Measurements from ENCODE around the gene ITGB1.
"Not testable (repeated sequence)": the region's sequence is repeated elsewhere in the genome, so short reads cannot be mapped to it uniquely, and the experiment has no call there.

ITGB1 gene

DNA sequence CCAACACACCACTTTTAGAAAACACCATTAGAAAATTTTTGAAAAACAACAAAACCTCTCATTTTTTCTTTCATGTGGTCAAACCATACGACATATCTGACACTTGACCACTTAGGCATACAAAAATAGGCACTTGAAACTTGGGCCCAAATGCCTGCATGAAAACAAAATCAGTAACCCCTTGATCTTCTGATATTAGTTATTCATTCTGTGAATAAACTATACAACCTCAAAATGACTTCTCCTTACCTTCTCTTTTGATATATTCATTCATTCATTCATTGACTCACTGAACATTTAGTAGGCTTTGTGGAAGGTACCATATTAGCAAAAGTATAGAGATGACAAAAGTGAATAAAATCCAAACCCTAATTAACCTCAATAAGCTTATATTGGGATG is 26.4 kb downstream of the ITGB1 start:
- DNase-seq, result no peak

DNA sequence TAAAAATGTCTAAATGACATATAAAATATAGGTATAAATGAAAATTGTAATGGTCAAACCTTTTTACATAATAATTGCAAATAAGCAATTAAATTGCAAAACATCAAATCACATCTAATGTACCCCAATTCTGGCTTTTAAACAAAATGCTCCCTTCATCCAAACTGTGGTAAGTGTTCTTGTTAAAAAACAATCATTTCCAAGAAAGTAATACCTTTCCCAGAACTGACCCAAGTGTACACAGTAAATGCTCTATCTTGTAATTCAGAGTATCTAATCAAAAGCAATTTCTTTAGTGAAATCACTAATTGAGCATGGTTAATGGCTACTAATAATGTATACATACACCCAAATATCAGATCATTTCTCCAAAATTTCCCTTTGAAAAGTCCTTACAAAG is 28.0 kb downstream of the ITGB1 start:
- no peak for DNase-seq

DNA sequence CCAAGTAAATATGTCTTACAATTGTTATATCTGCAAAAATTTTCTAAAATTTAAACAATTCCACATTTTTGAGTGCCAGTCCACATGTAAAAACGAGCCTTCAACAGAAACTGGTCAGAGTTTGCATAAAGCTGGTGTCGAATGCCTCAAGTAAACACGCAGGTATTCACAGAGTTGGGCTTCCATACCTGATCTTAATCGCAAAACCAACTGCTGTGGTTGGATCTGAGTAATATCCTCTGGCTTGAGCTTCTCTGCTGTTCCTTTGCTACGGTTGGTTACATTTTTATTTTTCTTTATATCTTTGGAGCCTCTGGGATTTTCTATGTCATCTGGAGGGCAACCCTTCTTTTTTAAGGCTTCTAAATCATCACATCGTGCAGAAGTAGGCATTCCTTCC is 28.4 kb downstream of the ITGB1 start:
- DNase-seq, result no peak

DNA sequence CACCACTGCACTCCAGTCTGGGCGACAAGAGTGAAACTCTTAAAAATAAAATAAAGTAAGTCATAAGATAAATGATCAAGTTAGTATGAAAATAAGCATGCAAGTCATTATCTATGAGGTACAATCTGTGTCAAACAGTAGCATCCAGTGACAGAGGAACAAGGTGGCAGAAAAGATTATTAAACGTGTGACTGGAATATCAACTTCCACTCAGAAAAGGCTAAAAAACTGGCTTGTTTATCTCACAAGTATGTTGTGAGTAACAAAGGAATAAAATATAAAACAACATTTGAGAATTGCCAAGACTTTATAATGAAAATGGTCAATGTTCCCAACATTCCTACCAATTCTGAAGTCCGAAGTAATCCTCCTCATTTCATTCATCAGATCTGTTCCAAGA is 30.3 kb downstream of the ITGB1 start:
- no peak for DNase-seq

DNA sequence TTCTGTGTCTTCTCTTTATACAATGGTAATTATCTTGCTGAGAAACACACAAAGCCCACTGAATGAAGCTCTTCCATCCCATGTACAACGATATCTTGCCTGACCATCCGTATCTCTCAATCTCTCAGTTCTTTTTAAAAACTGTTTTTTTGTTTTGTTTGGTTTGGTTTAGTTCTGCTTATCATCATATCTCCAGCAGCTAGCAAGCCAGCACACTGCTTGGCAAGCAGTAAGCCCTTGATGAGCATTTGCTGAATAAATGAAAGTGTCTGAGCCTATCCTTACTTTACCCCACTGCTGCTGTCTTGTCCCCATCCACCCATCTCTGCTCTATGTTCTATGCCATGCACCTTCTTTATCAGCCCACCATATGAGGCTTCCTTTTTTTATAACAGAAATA is 34.2 kb downstream of the ITGB1 start:
- DNase-seq, result no peak

DNA sequence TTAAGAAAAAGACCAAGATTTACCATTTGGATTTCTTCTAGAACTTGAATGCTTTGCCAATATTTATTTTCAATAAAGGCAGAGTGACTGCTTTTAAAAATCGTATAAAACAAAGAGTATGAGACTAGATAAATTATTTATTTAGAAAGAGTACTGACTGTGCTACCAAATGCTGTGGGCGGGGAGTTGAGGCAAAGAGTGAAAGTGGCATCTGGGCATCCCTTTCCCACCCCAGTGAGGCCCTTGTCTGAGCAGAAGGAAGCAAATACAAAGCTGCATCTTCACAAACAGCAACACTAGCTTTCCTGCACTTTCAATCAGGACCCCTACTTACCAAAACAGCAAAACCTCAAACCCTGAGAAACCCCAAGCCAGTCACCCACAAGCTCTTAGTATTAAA is 34.9 kb downstream of the ITGB1 start:
- DNase-seq, result no peak

DNA sequence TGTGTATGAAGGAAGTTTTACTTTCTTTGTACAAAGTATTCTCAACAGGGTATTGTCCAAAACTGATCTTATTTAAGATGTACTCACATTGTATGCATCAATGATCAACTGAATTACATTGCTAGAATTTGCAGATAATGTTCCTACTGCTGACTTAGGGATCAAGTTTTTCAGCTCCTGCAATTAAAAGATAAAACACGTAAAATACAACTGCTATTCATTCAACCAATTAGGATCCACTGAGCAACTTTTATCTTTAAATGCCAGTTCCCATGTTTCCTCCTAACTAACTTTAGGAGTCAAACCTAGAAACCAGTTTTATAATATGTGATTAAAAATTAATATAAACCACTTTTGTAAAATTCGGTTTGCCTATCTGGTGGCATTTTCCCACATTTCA is 35.9 kb downstream of the ITGB1 start:
- DNase-seq, result no peak

DNA sequence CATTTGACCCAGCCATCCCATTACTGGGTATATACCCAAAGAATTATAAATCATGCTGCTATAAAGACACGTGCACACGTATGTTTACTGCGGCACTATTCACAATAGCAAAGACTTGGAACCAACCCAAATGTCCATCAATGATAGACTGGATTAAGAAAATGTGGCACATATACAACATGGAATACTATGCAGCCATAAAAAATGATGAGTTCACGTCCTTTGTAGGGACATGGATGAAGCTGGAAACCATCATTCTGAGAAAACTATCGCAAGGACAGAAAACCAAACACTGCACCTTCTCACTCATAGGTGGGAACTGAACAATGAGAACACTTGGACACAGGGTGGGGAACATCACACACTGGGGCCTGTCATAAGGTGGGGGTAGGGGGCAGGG is 40.2 kb downstream of the ITGB1 start:
- DNase-seq, result not testable (repeated sequence)

DNA sequence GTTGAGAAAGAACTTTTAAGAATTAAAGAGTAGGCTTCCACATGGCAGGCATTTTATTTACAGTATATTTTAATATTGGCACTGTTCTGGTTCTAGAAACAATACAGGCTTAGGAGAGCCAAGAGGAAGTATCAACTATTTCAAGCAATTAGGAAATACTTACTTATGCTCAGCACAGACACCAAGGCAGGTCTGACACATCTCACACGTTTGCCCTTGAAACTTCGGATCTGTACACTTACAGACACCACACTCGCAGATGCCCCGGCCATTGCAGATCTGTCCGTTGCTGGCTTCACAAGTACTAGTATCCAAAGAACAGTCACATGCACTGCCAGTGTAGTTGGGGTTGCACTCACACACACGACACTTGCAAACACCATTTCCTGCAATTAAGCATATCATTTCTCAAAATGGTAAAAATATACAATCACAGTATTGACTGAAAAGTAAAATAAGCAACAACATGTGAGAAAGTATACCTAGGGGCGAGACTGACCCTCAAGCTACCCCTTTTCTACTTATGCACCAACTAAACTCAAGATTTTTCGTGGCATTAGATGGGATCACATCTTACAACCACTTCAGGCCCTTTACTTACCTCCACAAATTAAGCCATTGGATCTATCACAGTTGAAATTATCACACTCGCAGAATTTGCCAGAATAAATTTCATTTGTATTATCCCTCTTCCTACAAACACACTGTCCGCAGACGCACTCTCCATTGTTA is 46.6 kb downstream of the ITGB1 start:
- DNase-seq, result no peak

DNA sequence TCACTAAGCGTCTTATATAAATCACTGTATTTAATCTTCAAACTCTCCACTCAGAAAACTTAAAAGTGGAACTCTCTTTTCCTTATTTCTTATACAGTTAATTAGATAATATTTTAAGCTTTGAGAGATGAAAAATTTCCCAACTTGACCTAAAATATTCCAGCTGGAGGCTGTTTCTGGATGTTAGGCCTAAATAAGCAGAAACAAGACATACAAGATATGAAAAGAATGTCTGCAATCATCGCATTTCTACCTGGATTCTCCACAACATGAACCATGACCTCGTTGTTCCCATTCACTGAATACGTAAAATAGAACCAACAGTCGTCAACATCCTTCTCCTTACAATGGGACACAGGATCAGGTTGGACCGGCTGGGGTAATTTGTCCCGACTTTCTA is 48.1 kb downstream of the ITGB1 start:
- DNase-seq, result not testable (repeated sequence)

DNA sequence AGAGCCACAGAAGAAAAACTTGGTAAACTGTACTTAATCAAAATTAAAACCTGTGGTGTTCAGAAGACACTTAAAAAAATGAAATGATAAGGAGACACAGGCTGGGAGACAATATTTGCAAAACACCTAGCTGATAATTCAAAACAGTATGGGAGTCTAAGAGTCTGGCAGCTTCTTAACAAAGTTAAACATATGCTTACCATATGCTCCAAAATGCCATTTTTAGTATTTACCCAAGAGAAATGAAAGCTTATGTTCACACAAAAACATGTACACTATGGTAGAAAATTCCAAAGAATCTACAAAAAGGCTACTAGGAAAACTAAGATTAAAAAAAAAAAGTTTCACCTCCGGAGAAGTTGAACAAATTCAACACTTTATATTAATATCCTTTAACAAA is 48.6 kb downstream of the ITGB1 start:
- no peak for DNase-seq

DNA sequence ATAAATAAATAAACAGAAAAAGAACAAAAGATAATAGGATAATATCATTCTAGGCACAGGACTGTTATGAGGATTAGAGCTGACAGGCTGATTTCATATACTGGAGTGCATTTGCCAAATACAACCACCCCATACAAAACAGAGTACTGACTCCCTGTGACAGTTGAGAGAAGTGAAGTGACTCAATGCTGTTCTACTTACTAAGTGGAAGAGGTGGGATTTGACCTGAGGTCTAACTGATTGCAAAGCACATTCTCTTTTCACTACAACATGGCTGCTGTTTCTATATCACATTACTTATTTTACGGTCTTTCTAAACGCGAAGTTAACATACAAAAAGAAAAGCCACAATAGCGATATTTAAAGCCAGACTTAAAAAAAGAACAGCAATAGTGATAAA is 51.4 kb downstream of the ITGB1 start:
- no peak for DNase-seq

DNA sequence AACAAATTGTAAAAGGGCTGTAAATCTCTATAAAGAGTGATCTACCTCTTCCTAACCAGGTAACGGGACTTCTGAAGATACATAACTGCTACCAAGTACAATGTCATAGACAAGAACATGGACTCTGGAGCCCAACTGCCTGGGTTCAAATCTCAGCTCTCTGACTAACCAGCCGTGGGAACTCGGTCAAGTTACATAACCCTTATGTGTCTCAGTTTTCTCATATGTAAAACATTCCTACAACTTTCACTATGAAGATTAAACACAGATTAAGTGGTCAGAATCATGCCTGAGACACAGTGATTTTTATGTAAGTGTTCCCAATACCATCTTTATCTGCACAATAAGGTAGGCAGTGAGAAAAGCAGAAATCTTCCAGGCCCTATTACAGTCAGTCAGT is 52.6 kb downstream of the ITGB1 start:
- no peak for DNase-seq

DNA sequence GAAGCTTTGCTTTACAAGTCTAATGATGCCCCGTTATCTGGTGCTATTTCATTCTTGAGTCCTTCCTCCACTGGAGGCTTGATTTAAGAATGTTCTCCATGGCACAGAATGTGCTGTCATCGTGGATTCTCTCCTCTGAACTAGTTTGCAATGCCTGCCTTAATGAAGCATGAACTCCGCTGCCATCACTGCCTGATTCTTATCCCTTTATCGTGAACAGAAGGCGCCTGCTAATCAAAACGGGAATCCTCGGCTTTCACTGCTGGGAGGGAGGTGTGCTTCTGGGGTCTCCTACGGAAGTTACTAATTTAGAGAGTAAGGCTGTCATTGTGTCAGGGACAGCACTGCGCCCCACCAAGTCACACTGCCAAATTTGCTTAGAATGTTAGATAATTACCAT is 56.2 kb downstream of the ITGB1 start:
- no peak for DNase-seq

DNA sequence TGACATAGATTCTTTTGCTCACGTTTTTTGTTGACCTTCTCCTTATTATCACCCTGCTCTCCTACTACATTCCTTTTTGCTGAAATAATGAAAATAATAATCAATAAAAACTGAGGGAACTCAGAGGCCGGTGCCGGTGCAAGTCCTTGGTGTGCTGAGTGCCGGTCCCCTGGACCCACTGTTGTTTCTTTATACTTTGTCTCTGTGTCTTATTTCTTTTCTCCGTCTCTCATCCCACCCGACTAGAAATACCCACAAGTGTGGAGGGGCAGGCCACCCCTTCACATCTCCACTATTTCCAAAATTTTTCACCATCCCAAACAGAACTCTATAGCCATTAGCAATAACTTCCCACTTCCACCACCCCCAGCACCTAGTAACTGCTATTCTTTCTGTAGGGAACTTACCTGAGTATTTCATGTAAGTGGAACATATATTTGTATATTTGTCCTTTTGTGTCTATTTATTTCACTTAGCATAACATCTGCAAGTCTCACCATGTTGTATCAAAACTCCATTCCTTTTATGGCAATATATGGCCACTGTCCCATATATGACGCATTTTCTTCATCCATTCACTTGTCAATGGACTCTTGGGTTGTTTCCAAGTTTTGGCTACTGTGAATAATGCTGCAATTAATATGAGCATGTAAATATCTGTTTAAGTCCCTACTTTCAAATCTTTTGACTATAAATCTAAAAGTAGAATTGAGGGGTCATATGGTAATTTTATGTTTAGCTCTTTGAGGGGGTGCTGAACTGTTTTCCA is 62.6 kb downstream of the ITGB1 start:
- not testable (repeated sequence) for DNase-seq

DNA sequence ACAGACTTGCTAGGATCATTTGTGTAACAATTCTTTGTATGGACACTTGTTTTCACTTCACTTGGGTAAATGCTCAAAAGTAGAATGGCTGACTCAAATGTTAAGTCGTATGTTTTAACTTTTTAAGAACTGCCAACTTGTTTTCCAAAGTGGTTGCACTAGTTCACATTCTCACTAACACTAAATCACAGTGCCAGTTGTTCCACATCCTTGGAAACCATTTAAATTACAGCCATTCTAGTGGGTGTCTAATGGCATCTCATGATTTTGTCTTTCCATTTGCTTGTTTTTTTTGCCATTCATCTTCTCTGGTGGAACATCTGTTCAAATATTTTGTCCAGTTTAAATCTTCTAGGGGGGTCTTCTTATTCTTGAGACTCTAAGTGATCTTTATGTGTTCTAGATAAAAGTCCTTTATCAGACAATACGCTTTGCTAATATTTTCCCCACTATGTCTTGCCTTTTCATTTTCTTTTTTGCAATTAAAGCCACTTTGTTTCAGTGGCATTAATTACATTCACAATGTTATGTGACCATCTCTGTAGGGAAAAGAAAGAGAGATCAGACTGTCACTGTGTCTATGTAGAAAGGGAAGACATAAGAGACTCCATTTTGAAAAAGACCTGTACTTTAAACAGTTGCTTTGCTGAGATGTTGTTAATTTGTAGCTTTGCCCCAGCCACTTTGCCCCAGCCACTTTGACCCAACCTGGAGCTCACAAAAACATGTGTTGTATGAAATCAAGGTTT is 63.9 kb downstream of the ITGB1 start:
- no peak for DNase-seq

DNA sequence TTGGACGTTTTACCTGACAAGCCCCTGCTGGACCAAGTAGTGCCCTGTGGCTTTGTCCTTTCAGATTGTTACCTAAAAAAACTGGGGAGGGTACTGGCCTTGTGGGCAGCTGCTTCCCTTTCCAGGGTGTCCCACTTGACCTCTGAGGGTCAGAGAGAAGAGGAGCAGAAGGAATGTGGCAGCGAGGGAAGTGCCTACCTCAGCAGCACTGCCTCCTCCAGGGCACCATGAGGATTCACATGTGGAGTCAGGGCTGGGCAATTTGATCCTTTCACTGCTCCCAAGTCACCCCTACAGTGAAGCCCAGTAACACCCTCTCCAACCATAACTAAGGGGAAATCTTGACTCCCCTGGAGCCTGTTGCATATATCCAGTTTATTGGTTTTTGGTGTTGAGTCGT is 64.6 kb downstream of the ITGB1 start:
- no peak for DNase-seq

DNA sequence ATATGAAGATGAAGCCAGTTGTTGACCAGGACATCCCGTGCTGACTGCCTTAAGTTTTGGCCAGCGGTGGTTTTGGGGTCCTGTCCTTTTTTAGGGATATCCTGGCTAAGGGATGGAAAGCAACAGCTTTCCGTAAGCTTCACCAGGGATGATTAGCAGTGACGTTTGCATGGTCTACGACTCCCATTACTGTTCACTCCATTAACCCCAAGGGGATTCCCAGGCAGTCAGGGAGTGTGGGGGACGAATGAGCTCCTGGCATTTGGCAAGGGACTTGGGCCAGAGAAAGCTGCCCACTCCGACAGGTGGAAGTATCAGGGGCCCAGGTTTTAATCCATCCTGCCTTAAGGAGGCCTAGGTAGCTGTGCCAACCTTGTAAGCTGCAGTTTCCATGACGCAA is 66.8 kb downstream of the ITGB1 start:
- no peak for DNase-seq

DNA sequence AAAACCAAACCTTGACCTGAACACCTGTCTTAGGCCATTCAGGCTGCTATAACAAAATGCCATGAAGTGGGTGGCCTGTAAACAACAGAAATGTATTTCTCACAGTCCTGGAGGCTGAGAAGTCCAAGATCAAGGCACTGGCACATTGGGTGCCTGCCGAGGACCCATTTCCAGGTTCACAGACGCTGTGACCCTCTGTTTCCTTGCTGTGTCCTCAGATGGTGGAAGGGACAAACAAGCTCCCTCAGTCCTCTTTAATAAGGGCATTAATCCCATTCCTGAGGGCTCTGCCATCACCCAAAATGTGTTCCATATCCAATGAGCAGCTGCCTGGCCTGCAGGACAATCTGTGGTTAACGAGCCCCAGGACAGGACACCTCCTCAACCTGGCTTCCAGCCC is 67.6 kb downstream of the ITGB1 start:
- no peak for DNase-seq

DNA sequence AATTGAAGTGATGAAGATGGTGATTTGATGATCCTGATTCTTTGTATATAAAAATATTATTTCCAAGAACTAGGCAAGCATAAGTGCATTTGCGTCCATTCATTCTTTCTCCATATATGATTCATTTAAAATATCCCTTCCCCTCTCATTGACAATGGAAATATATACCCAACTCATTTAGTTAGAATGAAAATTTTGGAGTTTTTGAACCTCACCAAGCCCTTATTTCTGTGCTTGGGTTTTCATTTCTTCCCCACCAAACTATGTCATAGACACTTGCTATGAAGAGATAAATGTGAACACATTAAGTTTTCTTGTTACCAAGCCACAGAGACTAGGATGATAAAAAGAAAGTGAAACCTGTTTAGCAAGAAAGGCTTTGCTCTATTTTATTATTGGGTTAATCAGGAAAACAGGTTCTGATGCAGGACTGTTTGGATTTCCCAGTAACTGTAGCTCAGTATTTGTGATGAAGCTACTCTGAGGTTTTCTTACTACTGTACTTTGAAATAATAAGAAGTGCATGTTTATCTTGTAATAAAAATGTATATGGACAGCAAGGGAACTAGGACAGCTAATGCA is 68.3 kb downstream of the ITGB1 start:
- no peak for DNase-seq

DNA sequence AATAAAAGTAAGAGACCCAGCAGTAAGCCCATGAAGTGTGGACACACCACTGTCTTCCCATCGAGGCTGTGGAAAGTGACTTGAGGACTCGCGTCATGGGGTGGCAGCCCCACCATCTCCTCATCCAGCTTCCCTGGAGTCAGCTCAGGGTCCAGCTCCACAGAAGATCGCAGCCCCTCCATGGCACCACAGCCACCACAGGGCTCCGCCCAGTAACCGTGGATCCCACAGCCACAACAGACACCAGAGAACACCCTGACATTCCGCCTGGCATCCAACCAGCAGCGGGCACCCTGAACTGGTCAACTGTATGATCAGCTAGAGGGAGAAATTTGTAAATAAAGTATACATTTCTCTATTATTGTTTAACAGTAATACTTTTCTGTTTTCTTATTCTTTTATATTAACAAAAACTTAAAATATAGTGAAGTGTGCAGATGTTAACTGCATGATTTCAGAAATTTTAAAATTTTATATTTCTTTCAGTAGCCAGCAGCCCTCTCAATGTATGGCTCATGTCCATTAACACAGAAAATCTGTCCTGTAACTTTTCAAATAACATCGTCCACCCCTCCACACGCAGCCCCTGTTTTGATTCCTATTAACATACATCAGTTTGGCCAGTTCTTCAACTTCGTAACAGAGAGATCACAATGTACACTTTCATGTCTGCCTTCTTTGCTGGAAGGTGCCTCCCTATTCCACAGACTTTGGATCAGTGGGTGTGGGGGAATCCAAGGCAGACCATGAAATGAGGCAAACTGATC is 69.7 kb downstream of the ITGB1 start:
- no peak for DNase-seq

DNA sequence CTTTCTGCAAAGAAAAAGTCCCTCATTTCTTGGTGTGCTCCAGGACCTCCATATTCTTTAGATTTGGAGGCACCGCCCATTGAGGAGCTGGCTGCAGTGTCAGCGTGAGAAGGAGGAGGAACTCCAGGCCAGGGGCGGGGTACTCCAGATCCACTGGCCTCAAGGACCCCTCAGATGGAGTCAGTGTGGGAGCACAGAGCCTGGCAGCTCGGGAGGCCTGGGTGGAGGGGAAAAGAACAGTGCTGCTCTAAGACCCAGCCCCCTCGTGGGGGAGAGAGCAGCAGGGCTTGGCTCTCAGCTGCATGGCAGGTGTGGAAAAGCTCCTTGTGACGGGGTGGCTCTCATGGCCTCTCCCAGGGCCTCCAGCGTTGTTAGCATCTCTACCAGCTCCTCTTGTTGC is 70.5 kb downstream of the ITGB1 start:
- no peak for DNase-seq

DNA sequence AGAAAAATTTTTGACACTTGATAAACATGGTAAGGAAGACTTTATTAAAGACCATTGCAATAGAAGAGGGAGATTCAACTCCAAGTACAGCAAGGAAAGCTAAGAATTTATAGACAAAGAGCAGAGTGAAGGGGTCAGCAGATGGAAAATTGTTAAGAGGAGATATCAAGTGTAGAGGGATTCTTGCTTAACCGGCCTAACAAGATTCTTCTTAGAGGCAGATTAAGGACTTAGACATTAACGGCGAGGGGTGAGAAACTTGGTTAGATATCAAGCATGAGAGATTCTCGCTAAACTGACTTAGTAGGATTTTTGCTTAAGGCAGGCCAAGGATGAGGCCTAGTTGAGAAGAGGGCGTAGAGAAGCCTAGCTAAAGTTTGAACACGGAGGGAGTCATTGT is 76.0 kb downstream of the ITGB1 start:
- no peak for DNase-seq

Data from activated CD4-positive, CD25-positive, alpha-beta regulatory T cell (primary cell).